HG03520 (cell line): ENCODE results near the gene IFI27.

Experiments used
- ATAC-seq: cut with Tn5 transposase; IDR thresholded peaks from one replicate; pipeline ENCODE4 v1.9.1; 2021; ENCODE audit warnings: mild to moderate bottlenecking, moderate library complexity; ENCODE audit not compliant: unreplicated experiment

Gene IFI27

DNA sequence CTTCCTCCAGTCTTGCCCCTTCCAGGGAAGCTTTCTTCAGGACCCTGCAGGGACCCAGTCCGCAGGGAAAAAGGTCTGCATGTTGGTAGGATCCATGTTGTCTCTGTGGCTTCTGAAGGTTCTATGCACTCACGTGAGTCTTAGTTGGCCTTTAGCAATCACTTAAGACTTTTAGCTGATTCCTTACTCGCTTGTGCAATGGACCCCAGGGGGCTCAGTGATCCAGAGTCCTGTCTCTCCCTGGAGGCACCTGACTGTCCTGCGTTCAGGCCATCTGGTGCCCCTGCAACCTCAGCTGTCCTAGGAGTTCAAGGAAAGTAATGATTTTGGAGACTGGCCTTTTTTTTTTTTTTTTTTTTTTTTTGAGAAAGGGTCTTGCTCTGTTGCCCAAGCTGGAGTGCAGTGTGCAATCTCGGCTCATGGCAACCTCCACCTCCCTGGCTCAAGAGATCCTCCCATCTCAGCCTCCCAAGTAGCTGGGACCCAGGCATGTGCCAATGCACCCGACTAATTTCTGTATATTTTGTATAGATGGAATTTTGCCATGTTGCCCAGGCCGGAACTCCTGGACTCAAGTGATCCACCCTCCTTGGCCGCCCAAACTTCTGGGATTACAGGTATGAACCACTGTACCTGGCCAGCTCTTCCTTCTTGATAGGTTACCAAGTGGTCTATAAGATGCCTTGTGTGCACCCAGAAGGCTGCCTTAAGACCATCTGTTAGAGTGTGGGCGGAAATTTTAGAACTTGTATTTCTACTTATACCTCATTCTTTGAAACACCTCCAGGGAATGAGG is 14.2 kb downstream of the IFI27 start:
- no peak for ATAC-seq

GRCh38 chr14:94125659-94126418 is 15.3 kb downstream of the IFI27 start:
- ATAC-seq = no peak

DNA sequence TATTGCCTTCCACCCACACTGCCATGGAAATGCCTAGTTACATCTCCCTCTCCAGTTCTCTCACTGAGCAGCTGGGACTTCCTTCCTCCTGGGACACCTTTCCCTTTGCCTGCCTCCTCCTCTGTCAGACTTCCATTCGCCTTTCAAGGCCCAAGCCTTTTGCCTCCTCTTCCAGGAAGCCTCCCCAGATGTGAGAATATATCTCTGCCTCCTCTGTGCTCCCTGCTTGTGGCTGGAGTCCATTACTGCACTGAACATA is 15.8 kb downstream of the IFI27 start:
- no peak for ATAC-seq

DNA sequence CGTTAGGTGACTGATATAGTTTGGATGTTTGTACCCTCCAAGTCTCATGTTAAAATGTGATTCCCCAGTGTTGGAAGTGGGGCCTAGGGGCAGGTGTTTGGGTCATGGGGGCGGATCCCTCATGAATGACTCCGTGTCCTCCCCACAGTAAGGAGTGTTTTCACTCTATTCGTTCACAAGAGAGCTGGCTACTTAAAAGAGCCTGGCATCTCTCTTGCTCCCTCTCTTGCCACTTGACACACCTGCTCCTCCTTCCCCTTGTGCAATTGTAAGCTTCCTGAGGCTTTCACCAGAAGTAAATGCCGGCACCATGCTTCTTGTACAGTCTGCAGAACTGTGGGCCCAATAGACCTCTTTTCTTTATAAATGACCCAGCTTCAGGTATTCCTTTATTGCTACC is 16.3 kb downstream of the IFI27 start:
- no peak for ATAC-seq

DNA sequence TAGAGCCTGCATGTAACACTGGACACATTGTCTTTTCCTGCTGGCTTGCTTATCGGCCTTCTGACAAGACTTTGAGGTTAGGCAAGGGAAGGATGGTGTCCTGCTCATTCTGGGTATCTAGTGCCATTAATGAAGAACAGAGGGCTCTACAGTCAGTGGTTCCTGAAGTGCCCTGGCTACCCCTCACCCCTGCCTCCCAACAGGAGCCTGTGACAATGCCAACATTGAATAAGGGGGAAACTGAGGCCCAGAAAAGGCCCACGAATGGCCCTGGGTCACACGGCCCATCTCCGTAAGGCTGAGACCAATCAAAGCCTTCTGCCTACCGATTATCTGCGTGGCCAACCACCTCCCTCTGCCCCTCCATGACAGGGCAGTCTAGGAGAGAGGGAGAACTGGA is 16.8 kb downstream of the IFI27 start:
- no peak for ATAC-seq

- no peak for ATAC-seq
These were observed 17.8 kb downstream of the IFI27 start for GRCh38 chr14:94128216-94128839.

DNA sequence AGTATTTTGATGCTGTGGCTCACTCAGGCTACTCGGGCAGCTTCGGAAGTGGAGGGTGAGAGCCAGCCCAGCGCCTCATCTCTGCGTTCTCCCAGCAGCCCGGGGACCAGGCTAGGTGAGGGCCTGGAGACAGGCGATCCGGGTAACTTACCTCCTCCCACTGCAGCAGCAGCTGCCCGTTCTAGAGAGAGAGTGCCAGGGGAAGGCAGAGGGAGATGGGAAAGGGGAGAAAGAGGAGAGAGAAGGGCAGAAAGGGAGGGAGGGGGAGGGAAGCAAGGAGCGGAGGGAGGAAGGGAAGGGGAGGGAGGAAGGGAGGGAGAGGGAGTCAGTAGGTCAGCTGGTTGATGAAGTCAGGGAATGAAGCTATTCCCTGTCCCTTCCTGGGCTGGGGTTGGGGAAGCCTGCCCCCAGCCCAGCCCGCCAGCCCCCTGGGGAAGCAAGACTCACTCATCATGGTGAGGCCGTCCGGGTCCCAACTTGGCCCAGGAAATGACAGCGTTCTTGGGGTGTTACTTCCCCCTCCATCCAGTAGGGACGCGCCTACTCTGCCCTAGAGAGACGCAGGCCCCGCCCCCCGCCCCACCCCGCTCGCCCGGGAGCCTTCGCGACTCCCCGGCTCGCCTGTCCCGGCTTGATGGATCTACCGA is 18.7 kb downstream of the IFI27 start, which contains the start of gene IFI27L2:
Gene IFI27L2 (minus strand): TSS at position 494 of the 647 bp plus-strand sequence. CDS start 40 bp downstream, at position 454.
- peak; percentile 93 for ATAC-seq

DNA sequence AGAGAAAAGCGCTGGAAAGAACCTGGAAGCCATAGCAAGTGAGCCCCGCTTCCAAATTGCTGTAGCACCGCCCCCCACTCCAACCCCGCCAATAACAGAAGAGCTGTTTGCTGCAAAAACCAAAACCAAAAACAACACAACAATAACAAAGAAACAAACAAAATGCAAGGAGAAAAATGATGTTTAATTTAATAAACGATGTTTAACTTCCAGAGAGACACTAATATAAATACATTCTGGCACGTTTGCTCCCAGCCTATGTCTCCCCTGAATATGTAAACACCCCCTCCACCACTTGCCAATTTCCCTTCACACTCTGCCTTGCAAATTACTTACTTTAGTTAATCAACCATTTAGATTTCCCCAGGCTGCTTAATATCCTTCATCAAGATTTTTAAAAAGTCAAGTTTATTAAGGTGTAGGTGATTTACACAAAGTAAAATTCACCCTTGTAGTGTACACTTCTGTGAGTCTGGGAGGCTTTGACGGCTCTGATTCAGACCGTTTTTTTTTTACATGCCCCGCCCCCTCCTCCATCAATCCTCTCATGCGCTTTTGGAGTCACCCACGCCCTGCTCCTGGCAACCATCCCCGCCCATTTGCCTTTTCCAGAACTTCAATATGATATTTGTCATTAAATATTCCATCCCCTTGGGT is 19.4 kb downstream of the IFI27 start:
- no peak for ATAC-seq

DNA sequence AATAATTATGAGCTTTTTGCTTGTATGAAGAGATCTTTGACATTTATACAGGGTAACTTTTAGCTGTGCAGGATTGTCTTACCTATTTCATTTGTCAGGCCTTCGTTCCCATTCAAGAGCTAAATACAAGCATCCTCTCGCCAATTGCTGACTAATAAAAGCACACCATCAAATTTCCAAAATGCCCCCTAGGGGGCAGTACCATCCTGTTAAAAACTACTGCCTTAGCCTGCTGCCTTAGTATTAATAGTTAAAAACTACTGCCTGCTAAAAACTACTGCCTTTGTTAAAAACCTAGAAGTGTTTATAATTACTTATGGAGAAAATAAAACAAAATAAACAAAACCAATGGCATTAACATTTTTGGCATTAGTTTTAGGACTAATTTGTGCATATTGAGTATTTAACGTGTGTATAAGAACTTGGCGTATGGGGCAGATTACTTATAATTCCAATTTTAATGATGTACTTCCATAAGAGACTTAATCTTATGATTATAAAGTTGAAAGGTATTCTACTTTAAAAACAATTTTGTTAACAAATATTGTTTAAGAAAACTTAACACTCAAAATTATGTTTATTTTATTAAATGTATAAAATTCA is 21.9 kb downstream of the IFI27 start:
- ATAC-seq = no peak

DNA sequence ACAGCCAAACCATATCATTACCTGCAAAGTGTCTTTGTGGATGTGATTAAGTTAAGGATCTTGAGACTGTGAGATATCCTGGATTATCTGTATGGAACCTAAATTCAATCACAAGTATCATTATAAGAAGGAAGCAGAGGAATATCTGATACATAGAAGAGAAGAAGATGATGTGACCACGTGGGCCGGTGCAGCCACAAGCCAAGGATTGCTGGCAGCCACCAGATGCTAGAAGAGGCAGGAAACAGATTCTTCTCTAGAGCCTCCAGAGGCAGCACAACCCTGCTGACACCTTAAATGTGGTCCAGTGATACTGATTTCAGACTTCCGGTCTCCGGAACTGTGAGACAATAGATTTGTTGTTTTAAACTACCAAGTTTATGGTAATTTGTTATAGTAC is 24.9 kb downstream of the IFI27 start:
- no peak for ATAC-seq

GRCh38 chr14:94136575-94137331 is 26.2 kb downstream of the IFI27 start:
- peak; percentile 80 for ATAC-seq

- ATAC-seq = no peak
These were observed 27.7 kb downstream of the IFI27 start for GRCh38 chr14:94138251-94138650.

GRCh38 chr14:94139006-94139405 is 28.5 kb downstream of the IFI27 start:
- no peak for ATAC-seq

- no peak for ATAC-seq
These were observed 28.9 kb downstream of the IFI27 start for GRCh38 chr14:94139421-94139820.

DNA sequence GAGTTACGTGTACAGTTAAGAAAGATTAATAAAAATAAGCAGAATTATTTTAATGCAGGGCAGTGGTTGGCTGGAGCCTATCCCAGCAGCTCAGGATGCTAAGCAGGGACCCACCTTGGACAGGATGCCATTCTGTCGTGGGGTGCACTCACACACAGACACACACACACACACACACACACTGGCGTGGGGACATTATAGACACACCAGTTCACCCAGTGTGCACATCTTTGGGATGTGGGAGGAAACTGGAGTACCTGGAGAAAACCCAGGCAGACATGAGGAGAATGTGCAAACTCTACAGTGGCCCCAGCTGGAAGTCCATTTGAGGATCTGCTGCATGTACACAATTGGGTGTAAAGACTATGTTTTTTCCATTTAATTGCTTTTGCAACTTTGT is 31.7 kb downstream of the IFI27 start:
- ATAC-seq = no peak

DNA sequence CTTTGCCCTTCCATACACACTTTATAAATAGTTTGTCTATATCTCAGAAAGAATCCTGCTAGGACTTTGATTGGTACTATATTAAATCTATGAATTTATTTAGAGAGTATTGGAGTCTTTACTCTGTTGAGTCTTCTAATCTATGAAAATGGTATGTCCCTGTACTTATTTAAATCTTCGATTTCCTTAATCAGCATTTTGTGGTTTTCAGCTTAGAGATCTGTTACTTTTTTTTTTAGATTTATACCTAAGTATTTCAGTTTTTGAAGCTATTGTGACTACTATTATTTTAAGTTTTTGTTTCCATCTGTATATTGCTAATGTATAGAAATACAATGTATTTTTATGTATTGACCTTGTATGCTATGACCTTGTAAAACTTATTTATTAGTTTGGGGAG is 32.3 kb downstream of the IFI27 start:
- ATAC-seq = no peak

- ATAC-seq = no peak
These were observed 32.7 kb downstream of the IFI27 start for GRCh38 chr14:94143239-94143638.

- no peak for ATAC-seq
These were observed 33.2 kb downstream of the IFI27 start for GRCh38 chr14:94143711-94144110.

DNA sequence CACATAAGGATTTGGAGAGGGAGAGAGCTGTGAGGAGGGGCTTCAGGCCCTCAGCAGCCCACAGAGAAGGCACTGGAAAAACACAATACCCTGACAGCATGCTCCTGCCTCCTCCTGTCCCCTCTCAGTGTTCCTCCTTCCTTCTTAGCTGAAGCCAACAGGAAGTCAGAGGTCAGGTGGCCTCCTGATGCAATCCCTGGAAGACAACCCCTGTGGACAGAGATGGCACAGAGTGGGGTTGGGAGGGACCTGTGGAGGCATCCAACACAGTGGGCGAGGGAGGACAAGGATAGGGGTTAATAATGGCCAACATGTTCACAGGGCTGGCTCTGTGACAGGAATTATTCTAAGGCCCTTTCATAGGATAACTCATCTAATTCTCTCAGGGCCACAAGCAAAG is 34.2 kb downstream of the IFI27 start:
- no peak for ATAC-seq
